IMR-90 (cell line): ENCODE results near the gene COL19A1. TPM values are rescaled to one million over a fixed set of nuclear protein-coding genes. Genes with fewer than 3 reads are reported as not detected.

ENCODE experiments used
- ATAC-seq: fragments of 200-7000 bp; cut with Tn5 transposase; 2 replicates; pipeline ENCODE4 v1.9.1; 2020; ENCODE audit warnings: low read depth, mild to moderate bottlenecking, moderate library complexity
- BruUV-seq: library from RNA; stranded (reverse); fragments of 400-500 nt; replicated peaks from 2 replicates; lab custom pipeline; 2021; lab: Mats Ljungman, UMichigan
- CTCF ChIA-PET: fragments of 300-600 bp; formaldehyde crosslinking; extraction: SDS; loops from one replicate; lab custom pipeline; 2021; ENCODE audit warnings: antibody characterized with exemption; lab: Yijun Ruan, JAX
- POLR2A ChIA-PET: fragments of 300-600 bp; sonication (Branson Sonifier 250); formaldehyde crosslinking; loops from one replicate; lab custom pipeline; 2022; ENCODE audit warnings: antibody characterized with exemption; ENCODE audit not compliant: unreplicated experiment; lab: Charles Lee
- DNase-seq: peaks from one replicate; pipeline ENCODE4 v3.0.0; 2013
- H2AFZ ChIP-seq: replicated peaks from 2 replicates; pipeline ENCODE3; 2013; ENCODE audit warnings: low read length, mild to moderate bottlenecking; ENCODE audit not compliant: poor library complexity
- H2AK5ac ChIP-seq: 2 replicates; pipeline ENCODE4 v1.6.1; 2013; ENCODE audit warnings: low read depth, low read length, inconsistent platforms
- H2AK9ac ChIP-seq: replicated peaks from 2 replicates; pipeline ENCODE3; 2013; ENCODE audit warnings: mild to moderate bottlenecking, low read depth, low read length, moderate library complexity; ENCODE audit not compliant: poor library complexity
- H2BK120ac ChIP-seq: 2 replicates; pipeline ENCODE4 v1.6.1; 2013; ENCODE audit warnings: low read depth, low read length, inconsistent platforms
- H2BK15ac ChIP-seq: 3 replicates; pipeline ENCODE4 v1.6.1; 2013; ENCODE audit warnings: low read depth, low read length, inconsistent platforms
- H2BK20ac ChIP-seq: 2 replicates; pipeline ENCODE4 v1.6.1; 2013; ENCODE audit warnings: low read depth, mild to moderate bottlenecking, inconsistent platforms, low read length, moderate library complexity
- H2BK5ac ChIP-seq: 2 replicates; pipeline ENCODE4 v1.6.1; 2013; ENCODE audit warnings: mild to moderate bottlenecking, low read depth, low read length, inconsistent platforms; ENCODE audit not compliant: poor library complexity, severe bottlenecking
- H3K14ac ChIP-seq: replicated peaks from 2 replicates; pipeline ENCODE4 v1.6.1; 2013; ENCODE audit warnings: low read depth, low read length, inconsistent platforms
- H3K18ac ChIP-seq: 2 replicates; pipeline ENCODE4 v1.6.1; 2013; ENCODE audit warnings: low read depth, low read length, control low read depth
- H3K23ac ChIP-seq: 2 replicates; pipeline ENCODE4 v1.6.1; 2013; ENCODE audit warnings: low read depth, low read length, inconsistent platforms
- H3K27ac ChIP-seq: 2 replicates; pipeline ENCODE4 v1.5.1; 2013; ENCODE audit warnings: mild to moderate bottlenecking, control low read depth, low read length; ENCODE audit not compliant: insufficient read depth
- H3K27me3 ChIP-seq: 2 replicates; pipeline ENCODE4 v1.6.1; 2013; ENCODE audit warnings: low read length; ENCODE audit not compliant: control insufficient read depth, insufficient read depth
- H3K36me3 ChIP-seq: 2 replicates; pipeline ENCODE4 v1.6.1; 2013; ENCODE audit warnings: low read length, mixed read lengths; ENCODE audit not compliant: control insufficient read depth, insufficient read depth
- H3K4ac ChIP-seq: 2 replicates; pipeline ENCODE4 v1.6.1; 2013; ENCODE audit warnings: low read depth, low read length, inconsistent platforms
- H3K4me1 ChIP-seq: 2 replicates; pipeline ENCODE4 v1.6.1; 2013; ENCODE audit warnings: low read length, mixed read lengths; ENCODE audit not compliant: control insufficient read depth, insufficient read depth
- H3K4me2 ChIP-seq: 2 replicates; pipeline ENCODE4 v1.6.1; 2013; ENCODE audit warnings: low read depth, mild to moderate bottlenecking, control low read depth, low read length, moderate library complexity
- H3K4me3 ChIP-seq: 2 replicates; pipeline ENCODE4 v1.5.1; 2013; ENCODE audit warnings: low read depth, mild to moderate bottlenecking, control low read depth, low read length, moderate library complexity; ENCODE audit not compliant: insufficient read depth
- H3K56ac ChIP-seq: 2 replicates; pipeline ENCODE4 v1.6.1; 2013; ENCODE audit warnings: low read length, inconsistent platforms; ENCODE audit not compliant: insufficient read depth; ENCODE audit errors: extremely low read depth
- H3K79me1 ChIP-seq, 2 experiments: 2 replicates each; pipeline ENCODE4 v1.6.1; 2013; ENCODE audit warnings: low read length in 2 of 2, inconsistent platforms in 1 of 2, low read depth in 1 of 2
- H3K9ac ChIP-seq: 2 replicates; pipeline ENCODE4 v1.6.1; 2013; ENCODE audit warnings: low read depth, low read length, control low read depth
- H3K9me1 ChIP-seq: 2 replicates; pipeline ENCODE4 v1.6.1; 2013; ENCODE audit warnings: low read length, inconsistent platforms; ENCODE audit not compliant: insufficient read depth
- H3K9me3 ChIP-seq: 2 replicates; pipeline ENCODE4 v1.6.1; 2013; ENCODE audit warnings: low read length; ENCODE audit not compliant: control insufficient read depth, insufficient read depth
- H4K20me1 ChIP-seq: 2 replicates; pipeline ENCODE4 v1.6.1; 2013; ENCODE audit warnings: low read length, inconsistent platforms; ENCODE audit not compliant: insufficient read depth
- H4K5ac ChIP-seq: 2 replicates; pipeline ENCODE4 v1.6.1; 2013; ENCODE audit warnings: mild to moderate bottlenecking, low read depth, low read length, control low read depth
- H4K8ac ChIP-seq, 2 experiments: 2 replicates each; pipeline ENCODE4 v1.6.1; 2013; ENCODE audit warnings: low read depth in 2 of 2, low read length in 2 of 2, control low read depth in 1 of 2, inconsistent platforms in 1 of 2
- H4K91ac ChIP-seq: 2 replicates; pipeline ENCODE4 v1.6.1; 2013; ENCODE audit warnings: low read depth, low read length, inconsistent platforms; ENCODE audit not compliant: insufficient read depth
- BHLHE40 ChIP-seq: fragments of 150-350 bp; IDR thresholded peaks from 2 replicates; pipeline ENCODE4 v1.6.1; 2016; ENCODE audit warnings: mild to moderate bottlenecking, low read depth, low read length
- CEBPB ChIP-seq: IDR thresholded peaks from 2 replicates; pipeline ENCODE4 v1.6.1; 2012; ENCODE audit warnings: low read depth, low read length, improper control_type of control experiment
- CHD1 ChIP-seq: IDR thresholded peaks from 2 replicates; pipeline ENCODE4 v1.6.1; 2012; ENCODE audit warnings: low read depth, low read length, improper control_type of control experiment
- MAFK ChIP-seq: IDR thresholded peaks from 2 replicates; pipeline ENCODE4 v1.6.1; 2012; ENCODE audit warnings: low read depth, low read length, improper control_type of control experiment
- MAZ ChIP-seq: IDR thresholded peaks from 2 replicates; pipeline ENCODE4 v1.6.1; 2012; ENCODE audit warnings: low read depth, mild to moderate bottlenecking, low read length, improper control_type of control experiment, moderate library complexity, borderline replicate concordance
- MXI1 ChIP-seq: IDR thresholded peaks from 2 replicates; pipeline ENCODE4 v1.6.1; 2012; ENCODE audit warnings: low read depth, mild to moderate bottlenecking, low read length, moderate library complexity, borderline replicate concordance
- NFE2L2 ChIP-seq: fragments of 150-350 bp; IDR thresholded peaks from 2 replicates; pipeline ENCODE4 v1.6.1; 2016; ENCODE audit warnings: low read depth, mild to moderate bottlenecking, low read length
- POLR2A ChIP-seq: IDR thresholded peaks from 2 replicates; pipeline ENCODE4 v1.6.1; 2012; ENCODE audit warnings: mild to moderate bottlenecking, low read depth, low read length
- RAD21 ChIP-seq: IDR thresholded peaks from 2 replicates; pipeline ENCODE4 v1.6.1; 2012; ENCODE audit warnings: low read length, improper control_type of control experiment
- RCOR1 ChIP-seq: IDR thresholded peaks from 2 replicates; pipeline ENCODE4 v1.6.1; 2012; ENCODE audit warnings: mild to moderate bottlenecking, low read length, improper control_type of control experiment; ENCODE audit not compliant: insufficient replicate concordance
- RFX5 ChIP-seq: IDR thresholded peaks from 2 replicates; pipeline ENCODE4 v1.8.0; 2012; ENCODE audit warnings: low read depth, mild to moderate bottlenecking, low read length, moderate library complexity
- SMC3 ChIP-seq: fragments of 150-350 bp; IDR thresholded peaks from 2 replicates; pipeline ENCODE4 v1.6.1; 2016; ENCODE audit warnings: low read depth, mild to moderate bottlenecking, antibody characterized with exemption, low read length, moderate library complexity
- WGBS, 2 experiments: methylation state at CpG; one replicate each; pipeline versions ENCODE4 v1.1.5 to v1.1.7; 2013; ENCODE audit warnings: missing lambda C conversion rate in 2 of 2; ENCODE audit not compliant: insufficient read length in 1 of 2; ENCODE audit errors: extremely low coverage in 2 of 2; 5-methylcytosine and 5-hydroxymethylcytosine counted together
- dilution Hi-C: fragments of 300-500 bp; cut with HindIII; formaldehyde crosslinking; loops from one replicate; pipeline ENCODE4 v1.14.3; 2018; ENCODE audit warnings: low sequenced_read_pairs; ENCODE audit not compliant: unreplicated experiment
- in situ Hi-C: fragments of 300-500 bp; cut with MboI; formaldehyde crosslinking; loops from 3 replicates; pipeline ENCODE4 v1.14.3; 2019; ENCODE audit warnings: low sequenced_read_pairs, inconsistent platforms, mixed read lengths
- intact Hi-C: fragments of 100-400 bp; cut with micrococcal nuclease; formaldehyde crosslinking; loops from 2 replicates; pipeline ENCODE4 v1.10.0; 2022
- polyA plus RNA-seq, 3 experiments: library from polyadenylated mRNA; depleted of rRNA; stranded (reverse); fragments of >200 nt; gene quantifications; 2 replicates each; pipeline ENCODE4 v1.2.3, GENCODE V29; 2012; ENCODE audit warnings: low replicate concordance in 1 of 3
- total RNA-seq: library from RNA; depleted of rRNA; stranded (reverse); fragments of >200 nt; gene quantifications from 2 replicates; pipeline ENCODE4 v1.2.3, GENCODE V29; 2012
- TF ChIP-seq, protein P1 (sequence below): conservative IDR thresholded peaks from 2 replicates; pipeline ENCODE4 v1.5.1; 2012; ENCODE audit warnings: mild to moderate bottlenecking, low read depth, low read length, improper control_type of control experiment
- TF ChIP-seq, protein P2 (sequence below): fragments of 150-350 bp; IDR thresholded peaks from 2 replicates; pipeline ENCODE4 v1.6.1; 2017; ENCODE audit warnings: mild to moderate bottlenecking, antibody characterized with exemption, low read length, low read depth
- TF ChIP-seq, protein P3 (sequence below): fragments of 150-350 bp; IDR thresholded peaks from 2 replicates; pipeline ENCODE4 v1.6.1; 2016; ENCODE audit warnings: low read depth, mild to moderate bottlenecking, low read length, moderate library complexity, borderline replicate concordance

COL19A1 gene
- total and polyA plus RNA-seq, 2 of the 4 experiments (the other 2 are of a cell fraction) = under 0.01 TPM; not detected in 1

DNA sequence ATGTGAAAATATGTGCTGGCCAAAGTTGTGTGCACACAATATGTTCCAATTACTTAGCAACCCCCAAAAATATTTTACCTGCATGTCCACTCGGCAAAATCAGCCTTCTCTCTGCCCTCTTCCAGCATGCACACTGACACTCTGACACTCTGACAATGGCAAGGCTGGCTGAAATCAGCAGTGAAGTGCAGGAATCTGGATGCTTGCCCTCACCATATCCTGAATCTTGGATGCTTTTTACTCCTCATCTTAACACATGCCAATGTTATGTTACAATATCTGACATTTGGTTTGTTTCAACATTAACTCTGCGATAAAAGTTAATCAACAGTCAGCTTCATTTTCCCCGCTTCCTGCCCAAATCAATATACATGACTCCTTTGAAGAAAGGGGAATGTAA lies 233.4 kb downstream of the COL19A1 start:
- Histone ChIP-seq H3K18ac (no peak overlapping the region), H2BK15ac (no peak overlapping the region), H4K8ac (no peak overlapping the region), H2BK5ac (no peak overlapping the region), H3K9me3 (no peaks in the 10 kb centered on the region), H3K4me3 (no peak overlapping the region), H2AK5ac (no peak overlapping the region), H2BK120ac (no peak overlapping the region), H3K9ac (no peak overlapping the region), H3K56ac (no peak overlapping the region), H3K14ac (no peak overlapping the region), H3K4me2 (no peak overlapping the region), H3K79me1 (no peaks in the 10 kb centered on the region), H4K5ac (no peak overlapping the region), H3K23ac (no peak overlapping the region), H4K91ac (no peak overlapping the region), H3K36me3 (no peaks in the 10 kb centered on the region), H2AK9ac (no peak overlapping the region), H2AFZ (no peak overlapping the region), H2BK20ac (no peak overlapping the region), H3K9me1 (no peaks in the 10 kb centered on the region), H3K4me1 (no peaks in the 10 kb centered on the region), H4K20me1 (no peaks in the 10 kb centered on the region), H3K27me3 (no peaks in the 10 kb centered on the region), H3K4ac (no peak overlapping the region), H3K27ac (no peak overlapping the region)
- CTCF ChIA-PET = no interaction called here
- dilution Hi-C loops = no loop called here
- 0% methylated on average over 1 of the region's 3 CpGs; no CpG with 5 or more reads in 1 of the 2 experiments for WGBS, 2 experiments
- BruUV-seq = no TSS peak
- TF ChIP-seq RCOR1 (no peak), SMC3 (no peak), NFE2L2 (no peak), POLR2A (no peak), MAFK (no peak), BHLHE40 (no peak), MXI1 (no peak), RFX5 (no peak), CEBPB (no peak), MAZ (no peak), RAD21 (no peak), CHD1 (no peak)
- TF ChIP-seq, protein P1, sequence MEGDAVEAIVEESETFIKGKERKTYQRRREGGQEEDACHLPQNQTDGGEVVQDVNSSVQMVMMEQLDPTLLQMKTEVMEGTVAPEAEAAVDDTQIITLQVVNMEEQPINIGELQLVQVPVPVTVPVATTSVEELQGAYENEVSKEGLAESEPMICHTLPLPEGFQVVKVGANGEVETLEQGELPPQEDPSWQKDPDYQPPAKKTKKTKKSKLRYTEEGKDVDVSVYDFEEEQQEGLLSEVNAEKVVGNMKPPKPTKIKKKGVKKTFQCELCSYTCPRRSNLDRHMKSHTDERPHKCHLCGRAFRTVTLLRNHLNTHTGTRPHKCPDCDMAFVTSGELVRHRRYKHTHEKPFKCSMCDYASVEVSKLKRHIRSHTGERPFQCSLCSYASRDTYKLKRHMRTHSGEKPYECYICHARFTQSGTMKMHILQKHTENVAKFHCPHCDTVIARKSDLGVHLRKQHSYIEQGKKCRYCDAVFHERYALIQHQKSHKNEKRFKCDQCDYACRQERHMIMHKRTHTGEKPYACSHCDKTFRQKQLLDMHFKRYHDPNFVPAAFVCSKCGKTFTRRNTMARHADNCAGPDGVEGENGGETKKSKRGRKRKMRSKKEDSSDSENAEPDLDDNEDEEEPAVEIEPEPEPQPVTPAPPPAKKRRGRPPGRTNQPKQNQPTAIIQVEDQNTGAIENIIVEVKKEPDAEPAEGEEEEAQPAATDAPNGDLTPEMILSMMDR = no peak
- TF ChIP-seq, protein P2, sequence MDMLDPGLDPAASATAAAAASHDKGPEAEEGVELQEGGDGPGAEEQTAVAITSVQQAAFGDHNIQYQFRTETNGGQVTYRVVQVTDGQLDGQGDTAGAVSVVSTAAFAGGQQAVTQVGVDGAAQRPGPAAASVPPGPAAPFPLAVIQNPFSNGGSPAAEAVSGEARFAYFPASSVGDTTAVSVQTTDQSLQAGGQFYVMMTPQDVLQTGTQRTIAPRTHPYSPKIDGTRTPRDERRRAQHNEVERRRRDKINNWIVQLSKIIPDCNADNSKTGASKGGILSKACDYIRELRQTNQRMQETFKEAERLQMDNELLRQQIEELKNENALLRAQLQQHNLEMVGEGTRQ = no peak
- TF ChIP-seq, protein P3, sequence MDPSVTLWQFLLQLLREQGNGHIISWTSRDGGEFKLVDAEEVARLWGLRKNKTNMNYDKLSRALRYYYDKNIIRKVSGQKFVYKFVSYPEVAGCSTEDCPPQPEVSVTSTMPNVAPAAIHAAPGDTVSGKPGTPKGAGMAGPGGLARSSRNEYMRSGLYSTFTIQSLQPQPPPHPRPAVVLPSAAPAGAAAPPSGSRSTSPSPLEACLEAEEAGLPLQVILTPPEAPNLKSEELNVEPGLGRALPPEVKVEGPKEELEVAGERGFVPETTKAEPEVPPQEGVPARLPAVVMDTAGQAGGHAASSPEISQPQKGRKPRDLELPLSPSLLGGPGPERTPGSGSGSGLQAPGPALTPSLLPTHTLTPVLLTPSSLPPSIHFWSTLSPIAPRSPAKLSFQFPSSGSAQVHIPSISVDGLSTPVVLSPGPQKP = no peak
- in situ Hi-C loops = loop anchor here (25.0 kb wide), 1 partner anchor 262 kb away; no protein-coding TSS in a partner anchor
- intact Hi-C loops = loop anchor here (10.0 kb wide), 1 partner anchor 1145 kb away; no protein-coding TSS in a partner anchor
- DNase-seq = no peak
- no peak for ATAC-seq
- POLR2A ChIA-PET = no interaction called here
